DMS114 treated with DMSO at 0.1 percent for 48 hours (cell line): Measurements from ENCODE around the gene MCF2.
"Not testable (repeated sequence)": the region's sequence is repeated elsewhere in the genome, so short reads cannot be mapped to it uniquely, and the experiment has no call there.

Source experiments
- DNase-seq: peaks from one replicate; lab custom pipeline; 2025; ENCODE audit not compliant: unreplicated experiment; lab: John Stamatoyannopoulos, UW

Gene MCF2, protein sequence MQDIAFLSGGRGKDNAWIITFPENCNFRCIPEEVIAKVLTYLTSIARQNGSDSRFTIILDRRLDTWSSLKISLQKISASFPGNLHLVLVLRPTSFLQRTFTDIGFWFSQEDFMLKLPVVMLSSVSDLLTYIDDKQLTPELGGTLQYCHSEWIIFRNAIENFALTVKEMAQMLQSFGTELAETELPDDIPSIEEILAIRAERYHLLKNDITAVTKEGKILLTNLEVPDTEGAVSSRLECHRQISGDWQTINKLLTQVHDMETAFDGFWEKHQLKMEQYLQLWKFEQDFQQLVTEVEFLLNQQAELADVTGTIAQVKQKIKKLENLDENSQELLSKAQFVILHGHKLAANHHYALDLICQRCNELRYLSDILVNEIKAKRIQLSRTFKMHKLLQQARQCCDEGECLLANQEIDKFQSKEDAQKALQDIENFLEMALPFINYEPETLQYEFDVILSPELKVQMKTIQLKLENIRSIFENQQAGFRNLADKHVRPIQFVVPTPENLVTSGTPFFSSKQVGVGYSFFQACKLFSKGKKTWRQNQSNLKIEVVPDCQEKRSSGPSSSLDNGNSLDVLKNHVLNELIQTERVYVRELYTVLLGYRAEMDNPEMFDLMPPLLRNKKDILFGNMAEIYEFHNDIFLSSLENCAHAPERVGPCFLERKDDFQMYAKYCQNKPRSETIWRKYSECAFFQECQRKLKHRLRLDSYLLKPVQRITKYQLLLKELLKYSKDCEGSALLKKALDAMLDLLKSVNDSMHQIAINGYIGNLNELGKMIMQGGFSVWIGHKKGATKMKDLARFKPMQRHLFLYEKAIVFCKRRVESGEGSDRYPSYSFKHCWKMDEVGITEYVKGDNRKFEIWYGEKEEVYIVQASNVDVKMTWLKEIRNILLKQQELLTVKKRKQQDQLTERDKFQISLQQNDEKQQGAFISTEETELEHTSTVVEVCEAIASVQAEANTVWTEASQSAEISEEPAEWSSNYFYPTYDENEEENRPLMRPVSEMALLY

DNA sequence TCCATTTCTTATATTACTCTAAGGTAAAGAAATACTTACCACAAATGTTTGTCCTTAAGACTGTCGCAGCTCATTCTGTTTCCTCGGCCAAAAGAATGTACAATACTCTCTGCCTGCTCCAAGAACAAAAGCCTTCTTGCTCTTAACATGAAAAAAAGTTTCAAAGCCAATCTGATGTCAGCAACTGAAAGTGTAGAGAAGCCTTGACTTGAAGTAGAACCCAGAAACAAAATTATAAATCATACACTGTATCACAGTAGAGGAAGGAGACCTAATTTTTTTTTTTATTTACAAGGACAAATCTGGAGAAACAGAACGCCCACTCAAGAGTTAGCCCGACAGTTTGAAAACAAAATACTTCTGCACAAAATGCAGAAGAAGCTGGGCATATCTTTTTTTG lies at the start of gene MCF2:
MCF2 (minus strand) TSS at position 101 of the 400 bp plus-strand sequence. CDS start 56,423 bp downstream, outside the sequence.
- DNase-seq = no peak

DNA sequence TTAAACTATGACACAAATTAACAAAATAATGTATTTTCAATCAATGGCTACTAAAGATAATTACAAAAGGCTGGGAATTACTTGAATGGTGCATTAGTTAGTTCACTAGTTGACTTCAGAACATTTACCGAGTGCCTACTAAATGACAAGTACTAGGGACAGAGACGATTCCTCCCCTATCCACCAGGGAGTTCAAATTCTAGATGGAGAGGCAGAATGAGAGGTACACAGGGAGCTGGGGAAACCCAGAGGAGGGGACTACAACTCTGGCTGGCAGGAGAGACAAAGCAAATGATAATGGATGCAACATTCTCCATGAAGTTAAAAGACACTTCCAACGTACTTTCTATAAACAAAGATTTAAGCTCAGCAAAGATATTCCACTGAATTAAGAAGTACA lies 43.1 kb upstream of the MCF2 start:
- no peak for DNase-seq

DNA sequence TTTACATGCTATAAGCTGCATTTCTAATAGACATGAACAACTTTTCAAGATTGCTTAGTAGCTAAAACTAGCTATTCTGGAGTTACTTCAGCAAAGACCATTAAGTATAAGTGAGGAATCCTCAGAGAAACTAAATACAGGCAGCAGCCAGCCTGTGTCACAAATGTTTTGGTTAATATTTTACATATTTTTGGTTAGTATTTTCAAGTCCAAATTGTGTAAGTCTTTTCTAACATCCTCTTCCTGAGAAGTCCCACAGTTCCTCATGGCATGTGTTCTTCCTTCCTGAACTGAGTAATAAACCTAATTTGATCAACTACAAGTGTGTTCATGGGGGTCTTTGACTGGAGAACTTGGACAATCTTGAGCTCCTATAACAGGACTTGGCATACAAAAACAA lies 42.4 kb upstream of the MCF2 start:
- DNase-seq = no peak

DNA sequence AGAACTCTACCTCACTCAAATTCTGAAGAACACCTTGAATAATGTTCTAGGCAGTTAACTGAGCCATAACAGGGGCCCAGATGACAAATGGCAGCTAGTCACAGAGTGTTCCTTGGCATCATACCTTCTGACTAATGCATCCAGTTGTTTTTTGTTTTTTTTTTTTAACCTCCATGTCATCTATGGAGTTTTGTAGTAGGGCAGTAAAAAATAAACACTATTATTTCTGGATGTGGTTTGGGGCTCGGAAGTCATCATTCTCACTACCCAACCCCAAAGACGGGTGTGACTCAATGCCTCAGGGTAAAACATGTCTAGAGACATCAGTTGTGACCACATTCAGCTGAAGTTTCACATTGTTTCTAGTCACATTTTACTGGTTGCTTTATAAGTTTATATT lies 31.2 kb upstream of the MCF2 start:
- DNase-seq = no peak

DNA sequence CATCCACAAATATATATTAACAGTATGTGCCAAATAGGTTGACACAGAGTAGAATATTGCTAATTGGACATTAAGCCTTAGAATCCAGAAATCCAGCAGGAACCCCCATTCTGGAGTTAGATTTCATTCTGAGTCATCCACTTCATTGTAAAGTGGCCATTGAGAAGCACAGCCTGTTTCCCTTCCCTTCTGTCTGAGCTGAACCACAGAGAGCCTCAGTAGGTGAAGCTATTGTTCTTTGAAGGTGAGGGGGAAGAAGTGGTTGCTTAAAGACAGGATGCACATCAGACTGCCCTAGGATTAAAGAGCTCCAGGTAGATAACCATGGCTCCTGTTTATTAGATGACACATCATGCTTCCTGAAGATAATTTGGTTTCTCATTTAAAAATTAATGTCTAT lies 30.6 kb upstream of the MCF2 start:
- DNase-seq = no peak

DNA sequence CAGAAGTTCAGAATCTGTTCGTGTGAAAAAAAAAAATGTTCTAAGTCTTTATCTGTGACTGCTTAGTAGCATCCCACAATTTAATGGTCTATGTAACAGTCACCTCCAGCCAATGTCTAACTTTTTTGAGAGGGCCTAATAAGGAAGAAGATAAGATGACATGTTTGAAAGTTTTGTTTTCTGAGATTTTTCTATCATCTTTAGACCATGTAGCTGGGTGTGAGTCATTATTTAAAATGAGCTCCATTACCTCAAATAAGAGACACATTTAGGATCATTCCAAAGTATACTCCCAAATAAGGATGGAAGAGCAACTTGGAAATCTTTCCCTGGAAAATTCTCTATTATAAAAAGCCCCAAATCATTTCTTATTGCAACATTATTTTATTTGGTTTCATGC lies 28.2 kb upstream of the MCF2 start:
- DNase-seq = no peak

DNA sequence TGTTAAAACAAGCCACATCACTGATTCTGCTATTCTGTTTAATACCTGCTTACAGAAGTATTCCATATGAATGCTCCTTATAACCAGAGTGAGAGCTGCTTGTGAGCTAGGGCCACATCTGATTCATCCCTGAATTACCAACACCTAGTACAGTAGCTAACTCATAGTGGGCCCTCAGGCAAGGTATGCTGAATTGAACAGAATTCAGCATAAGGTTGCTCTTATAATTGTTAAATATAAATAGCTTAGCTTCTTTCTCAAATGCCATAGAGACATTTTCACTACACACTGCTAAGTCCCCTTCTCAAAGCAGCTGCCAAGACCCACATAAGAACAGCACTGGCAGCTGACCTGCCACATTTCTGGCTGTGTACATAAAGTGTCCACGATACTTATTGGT lies 27.0 kb upstream of the MCF2 start:
- no peak for DNase-seq

DNA sequence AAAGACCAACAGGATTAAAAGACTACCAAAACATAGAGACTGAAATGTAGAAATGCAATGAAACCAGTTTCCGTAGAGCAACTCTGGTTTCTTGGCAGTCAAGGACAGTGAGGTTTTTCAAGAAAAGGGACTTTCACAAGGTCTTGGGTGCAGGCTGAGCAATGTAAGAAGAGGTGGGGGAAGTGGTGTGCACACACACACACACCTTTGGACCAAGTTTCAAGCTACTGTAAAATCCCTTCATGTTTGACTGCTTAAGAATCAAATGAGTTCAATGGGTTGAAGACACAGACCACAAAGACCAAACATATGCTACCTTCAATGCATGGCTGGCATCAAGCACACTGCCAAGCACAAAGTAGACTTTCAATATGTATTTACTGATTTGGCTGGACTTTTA lies 17.8 kb upstream of the MCF2 start:
- DNase-seq = no peak

DNA sequence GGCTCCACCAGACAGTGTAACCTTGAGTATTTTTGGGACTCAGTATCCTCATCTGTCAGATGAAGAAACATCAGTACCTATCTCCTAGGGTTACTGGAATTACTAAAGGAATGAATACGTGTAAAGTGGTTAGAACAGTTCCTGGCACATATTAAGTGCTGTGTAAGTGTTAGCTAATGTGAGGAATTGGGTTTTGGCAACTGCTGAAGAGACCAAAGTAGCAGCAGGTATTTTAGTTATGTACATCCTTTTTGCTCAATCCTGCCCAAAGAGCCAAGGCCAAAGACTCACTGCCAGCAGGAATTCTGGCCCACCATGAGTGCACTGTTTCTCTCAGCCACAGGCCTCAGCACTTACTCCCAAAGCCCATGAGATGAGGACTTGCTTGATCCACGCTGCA lies 16.7 kb upstream of the MCF2 start:
- DNase-seq = no peak

DNA sequence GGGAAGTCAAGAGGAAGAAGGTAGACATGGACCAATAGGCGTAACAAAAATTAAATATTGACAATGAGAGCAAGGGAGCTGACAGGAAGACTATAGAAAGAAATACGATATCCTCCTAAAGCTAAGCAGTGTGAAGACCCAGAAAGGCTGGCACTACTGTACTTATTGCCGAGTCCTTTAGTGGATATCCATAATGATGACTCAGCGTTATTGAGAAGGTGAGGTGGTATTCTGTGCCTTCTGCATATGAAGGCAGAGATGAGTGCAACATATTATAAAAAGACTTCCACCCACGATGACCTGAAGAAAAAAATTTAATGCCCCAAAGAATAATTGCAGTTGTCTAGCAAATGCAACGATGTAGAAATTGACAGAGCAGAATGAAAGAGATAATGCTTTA lies 13.0 kb upstream of the MCF2 start:
- no peak for DNase-seq

DNA sequence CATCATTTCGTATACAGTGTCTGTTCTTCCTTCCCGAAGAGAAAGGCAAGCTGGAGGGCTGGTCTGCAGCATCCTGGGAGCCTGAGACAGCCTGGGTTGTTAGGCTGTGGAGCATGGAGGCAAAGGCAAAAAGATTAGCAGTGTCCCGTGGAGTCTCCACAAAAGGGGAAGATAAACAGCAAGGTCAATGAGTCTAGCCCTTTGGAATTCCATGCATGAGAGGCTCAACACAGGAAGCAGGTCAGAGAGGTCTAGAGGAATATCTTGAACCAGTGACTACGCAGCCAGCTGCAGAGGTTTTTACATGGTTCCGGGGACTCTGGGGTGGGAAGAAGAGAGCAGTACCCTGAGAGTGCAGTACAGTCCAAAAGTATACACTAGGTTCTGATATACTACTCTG lies 12.2 kb upstream of the MCF2 start:
- DNase-seq = no peak

DNA sequence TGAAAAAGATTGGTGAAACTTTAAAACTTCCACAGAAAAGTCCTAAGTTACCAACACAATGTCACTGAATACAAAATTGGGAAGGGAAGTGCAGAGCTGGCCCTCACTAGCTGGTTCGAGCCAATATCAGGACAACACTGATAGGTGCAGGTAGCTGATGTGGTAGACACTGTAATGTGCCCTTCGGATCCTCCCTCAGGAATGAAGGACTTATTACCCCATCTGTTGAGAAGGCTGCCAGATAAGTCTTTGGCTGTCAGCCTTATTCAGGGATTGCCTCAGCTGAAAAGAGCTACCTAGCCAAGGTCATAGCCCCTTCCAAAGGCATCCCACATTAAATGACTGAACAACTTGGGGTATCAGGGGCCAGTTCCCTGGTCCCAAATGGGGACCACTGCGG lies 5.3 kb downstream of the MCF2 start:
- no peak for DNase-seq

DNA sequence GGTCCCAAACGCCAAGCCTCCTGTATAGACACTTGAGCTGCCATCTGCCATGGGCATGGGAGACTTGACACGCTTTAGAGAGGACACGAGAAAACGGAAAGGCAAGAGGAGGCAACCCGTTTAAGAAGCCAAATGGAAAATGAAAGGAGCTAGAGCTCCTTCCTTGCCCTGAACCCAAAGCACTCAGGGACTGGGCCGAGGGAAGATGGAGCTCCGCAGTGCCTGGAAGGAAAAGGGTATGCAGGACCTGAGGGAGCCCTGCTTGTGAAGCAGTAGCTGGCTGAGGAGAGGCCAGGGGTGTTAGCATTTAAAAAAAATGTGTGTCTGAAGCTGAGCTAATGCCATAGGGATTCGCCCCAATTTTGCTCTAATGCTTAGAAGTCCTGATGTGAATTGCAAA lies 15.1 kb downstream of the MCF2 start:
- no peak for DNase-seq

DNA sequence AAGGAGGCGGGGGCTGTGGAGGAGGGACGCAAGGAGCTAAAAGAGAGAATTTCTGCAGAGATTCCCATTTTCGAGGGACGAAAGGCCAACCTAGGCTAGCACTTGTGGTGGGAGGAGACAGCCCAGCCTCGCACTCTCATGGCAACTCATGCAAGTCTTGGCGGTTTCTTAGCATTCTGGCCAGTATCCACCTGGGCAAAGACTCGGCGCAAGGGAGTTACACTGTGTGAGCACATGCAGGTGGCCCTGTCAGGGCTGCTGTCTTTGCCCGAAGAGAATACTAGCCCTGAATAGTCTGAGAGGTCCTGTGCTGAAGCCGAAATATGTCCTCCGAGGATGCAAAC lies 15.5 kb downstream of the MCF2 start:
- no peak for DNase-seq

DNA sequence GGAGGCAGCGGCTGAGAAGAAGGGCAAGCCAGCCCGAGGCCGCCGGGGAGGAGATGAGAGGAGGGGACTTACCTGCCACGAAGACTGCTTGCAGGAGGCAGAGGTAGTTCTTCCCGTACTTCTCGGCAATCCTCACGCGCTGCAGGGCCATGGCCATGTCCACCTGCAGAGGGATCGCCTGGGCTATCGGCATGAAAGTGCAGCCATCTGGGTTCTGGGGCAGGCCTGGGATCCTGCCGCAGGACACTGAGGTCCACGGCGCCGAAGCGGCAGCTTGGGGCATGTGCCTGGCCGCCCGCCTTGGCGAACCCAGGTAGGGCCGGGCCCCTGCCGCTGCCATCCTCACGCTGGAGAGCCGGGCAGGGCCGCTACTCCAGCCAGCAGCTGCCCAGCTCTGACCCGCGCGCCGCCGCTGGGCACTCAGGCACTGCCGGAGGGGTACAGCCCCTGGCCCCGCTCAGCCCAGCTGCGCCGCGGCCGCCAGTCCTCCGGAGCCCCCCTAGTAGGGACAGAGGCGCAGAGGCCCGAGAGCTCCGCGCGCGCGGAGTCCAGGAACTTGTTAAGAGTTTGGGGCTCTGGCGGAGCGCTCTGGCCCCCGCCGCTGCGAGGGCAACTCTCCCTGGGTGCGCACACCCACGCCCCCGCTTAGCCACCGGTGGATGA lies 16.0 kb downstream of the MCF2 start:
- DNase-seq = no peak

DNA sequence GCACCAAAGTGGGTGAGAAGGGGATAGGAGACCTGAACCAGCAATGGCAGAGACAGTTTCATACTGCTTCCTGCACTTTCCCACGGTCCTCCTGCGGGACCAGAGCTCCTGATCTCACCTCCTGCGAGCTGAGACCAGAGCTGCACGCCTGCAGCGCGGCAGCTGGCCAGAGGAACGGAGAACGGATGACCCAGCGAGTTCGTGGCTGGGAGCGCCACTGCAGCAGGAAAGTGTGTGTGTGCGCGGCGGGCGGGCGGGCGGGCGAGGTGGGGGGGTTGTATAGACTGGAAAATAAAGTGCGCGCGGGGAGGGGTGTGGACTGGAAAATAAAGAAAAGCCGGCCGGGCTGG lies 16.5 kb downstream of the MCF2 start:
- DNase-seq = no peak

DNA sequence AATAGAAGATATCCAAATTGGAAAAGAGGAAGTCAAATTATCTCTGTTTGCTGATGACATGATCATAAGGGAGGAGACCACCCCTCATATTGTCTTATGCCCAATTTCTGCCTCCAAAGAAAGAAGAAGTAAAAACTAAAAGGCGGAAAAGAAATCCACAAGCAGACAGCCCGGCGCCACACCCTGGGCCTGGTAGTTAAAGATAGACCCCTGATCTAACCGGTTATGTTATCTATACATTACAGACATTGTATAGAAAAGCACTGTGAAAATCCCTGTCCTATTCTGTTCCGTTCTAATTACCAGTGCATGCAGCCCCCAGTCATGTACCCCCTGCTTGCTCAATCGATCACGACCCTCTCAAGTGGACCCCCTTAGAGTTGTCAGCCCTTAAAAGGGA lies 22.8 kb downstream of the MCF2 start:
- DNase-seq = not testable (repeated sequence)

DNA sequence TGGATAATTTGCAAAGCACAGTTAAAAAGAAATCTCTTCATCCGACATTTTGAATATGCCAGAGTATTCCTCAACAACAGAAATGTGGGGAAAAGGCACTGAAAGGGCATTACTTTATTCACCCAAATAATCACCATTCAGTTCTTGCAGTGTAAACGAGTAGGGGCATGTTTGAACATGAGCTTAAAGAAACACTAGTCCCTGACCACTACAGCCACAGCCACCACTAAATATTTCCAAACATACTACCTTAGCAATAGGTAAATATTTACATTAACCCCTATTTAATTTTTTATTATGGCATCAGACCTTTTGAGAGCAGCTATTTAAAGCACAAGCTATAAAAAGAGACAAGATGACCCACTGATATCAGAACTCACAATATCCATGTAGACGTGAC lies 27.6 kb downstream of the MCF2 start:
- DNase-seq = no peak

DNA sequence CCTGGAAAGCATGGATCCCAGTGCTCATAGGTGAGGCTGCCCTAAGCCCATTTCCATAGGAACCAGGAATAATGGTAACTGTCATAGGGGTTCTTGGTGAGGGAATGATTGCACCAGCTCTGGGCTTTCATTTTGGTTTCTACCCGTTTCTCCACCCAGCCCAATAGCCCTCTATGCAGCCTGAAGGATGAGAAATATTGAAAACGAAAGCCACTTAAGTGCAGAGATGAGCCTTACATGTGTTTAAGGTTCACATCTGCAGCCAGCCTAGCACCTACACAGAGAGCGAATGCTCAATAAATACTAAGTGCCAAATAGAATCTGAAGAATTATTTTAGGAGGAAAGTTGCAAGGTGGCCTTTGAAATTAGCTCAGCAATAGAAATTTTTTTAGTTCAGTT lies 60.4 kb downstream of the MCF2 start:
- no peak for DNase-seq

DNA sequence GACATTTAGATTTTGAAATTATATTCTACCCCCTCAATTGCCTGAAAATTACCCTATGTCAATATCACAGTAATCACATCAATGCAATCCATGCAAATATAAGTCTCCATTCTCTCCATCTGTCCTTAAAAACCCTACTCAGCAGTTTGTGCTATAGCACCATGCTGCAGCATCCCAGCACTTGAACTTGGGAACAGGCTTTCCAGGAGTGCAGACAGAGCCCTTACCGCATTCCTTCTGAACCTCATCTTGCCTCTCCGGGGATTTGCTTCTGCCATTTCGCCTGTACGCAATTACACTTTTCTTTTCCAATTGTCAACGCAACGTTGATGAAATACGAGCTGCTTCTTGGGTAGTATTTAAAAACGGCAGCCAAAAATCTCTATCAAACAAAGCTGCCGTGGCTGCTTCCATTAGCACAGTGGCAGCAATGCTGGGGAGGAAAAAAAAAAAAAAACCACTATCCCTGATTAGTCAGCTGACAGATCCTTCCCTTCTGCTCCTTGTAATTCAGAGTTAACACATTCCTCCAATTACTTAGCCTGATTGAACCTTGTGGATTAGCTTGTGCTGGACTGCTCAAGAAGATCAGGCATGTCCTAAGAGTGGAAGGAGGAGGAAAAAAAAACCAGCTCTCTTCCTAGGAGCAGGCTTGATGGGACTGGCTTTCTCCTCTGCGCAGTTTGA lies 65.6 kb downstream of the MCF2 start:
- no peak for DNase-seq

DNA sequence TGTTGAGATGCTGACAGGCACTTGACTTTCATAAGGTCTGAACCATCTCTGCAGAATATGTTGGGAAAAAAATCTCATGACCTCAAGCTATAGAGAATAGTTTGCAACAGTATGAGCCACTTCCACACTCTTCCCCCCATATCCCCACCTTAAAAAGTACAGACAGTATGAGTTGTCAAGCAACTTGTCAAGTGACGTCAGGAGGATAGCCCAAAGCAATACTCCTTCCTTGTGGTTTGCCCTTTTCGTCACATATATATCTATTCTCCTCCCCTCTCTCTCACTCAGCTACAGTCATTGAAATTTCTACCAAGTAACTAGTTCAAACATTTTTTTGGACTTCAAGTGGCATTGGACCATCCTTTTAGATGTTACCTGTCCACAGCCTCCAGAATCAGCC lies 67.7 kb downstream of the MCF2 start:
- DNase-seq = no peak
